BE2C (cell line): ENCODE measurements around the gene PLXDC2.

Source experiments
- DNase-seq: peaks from one replicate; pipeline ENCODE4 v3.0.0-alpha.2; 2020
- H3K27me3 ChIP-seq: fragments of 250-450 bp; sonication (Bioruptor Pico); 2 replicates; pipeline ENCODE4 v1.5.1; 2020; ENCODE audit warnings: mild to moderate bottlenecking
- H3K36me3 ChIP-seq: fragments of 250-450 bp; sonication (Bioruptor Pico); 2 replicates; pipeline ENCODE4 v1.5.1; 2020; ENCODE audit warnings: mild to moderate bottlenecking
- H3K4me1 ChIP-seq: fragments of 250-450 bp; sonication (Bioruptor Pico); 2 replicates; pipeline ENCODE4 v1.5.1; 2020
- H3K4me3 ChIP-seq: 2 replicates; pipeline ENCODE4 v1.5.1; 2011; ENCODE audit warnings: low read depth, low read length
- H3K9me3 ChIP-seq: fragments of 250-450 bp; sonication (Bioruptor Pico); 2 replicates; pipeline ENCODE4 v1.5.1; 2020
- CTCF ChIP-seq: IDR thresholded peaks from 2 replicates; pipeline ENCODE4 v1.5.1; 2012; ENCODE audit warnings: mild to moderate bottlenecking, low read depth, low read length

PLXDC2 gene

GRCh38 chr10:20327954-20328353 is 511.7 kb downstream of the PLXDC2 start:
- H3K9me3 ChIP-seq, result no peaks in the 10 kb centered on the region
- H3K27me3 ChIP-seq, result no peaks in the 10 kb centered on the region
- no peak overlapping the region for H3K4me3 ChIP-seq
- no peaks in the 10 kb centered on the region; the same call in 1 of the 2 replicates for H3K4me1 ChIP-seq
- no peak for TF ChIP-seq CTCF
- DNase-seq, result no peak
- H3K36me3 ChIP-seq, result no peaks in the 10 kb centered on the region

- H3K4me3 ChIP-seq, result no peak overlapping the region
- DNase-seq, result no peak
- no peaks in the 10 kb centered on the region for H3K36me3 ChIP-seq
- TF ChIP-seq CTCF, result no peak
- no peaks in the 10 kb centered on the region for H3K27me3 ChIP-seq
- H3K9me3 ChIP-seq, result no peaks in the 10 kb centered on the region
- H3K4me1 ChIP-seq, result no peaks in the 10 kb centered on the region; the same call in 1 of the 2 replicates
These were observed 514.0 kb downstream of the PLXDC2 start for GRCh38 chr10:20330246-20330645.

DNA sequence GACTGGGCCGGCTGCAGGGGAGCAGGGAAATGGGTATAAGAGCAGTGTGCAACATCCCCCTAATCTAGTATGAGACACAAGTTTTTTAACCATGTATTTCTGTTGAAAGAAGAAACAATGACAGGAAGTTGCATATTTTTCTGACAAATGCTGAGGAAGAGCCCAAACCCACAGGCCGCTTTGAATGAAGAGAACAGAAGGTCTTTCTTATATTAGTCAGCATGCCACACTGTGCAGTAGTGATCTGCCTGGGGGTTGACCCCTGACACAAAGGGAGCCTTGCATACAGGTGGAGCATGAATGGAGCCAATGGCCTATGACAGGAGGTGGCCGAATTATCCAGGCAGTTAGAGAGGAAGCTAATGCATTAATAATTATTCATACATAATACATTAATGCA is 518.3 kb downstream of the PLXDC2 start:
- DNase-seq, result no peak
- Histone ChIP-seq H3K4me1 (no peaks in the 10 kb centered on the region), H3K9me3 (no peaks in the 10 kb centered on the region), H3K27me3 (no peaks in the 10 kb centered on the region), H3K4me3 (no peak overlapping the region), H3K36me3 (no peaks in the 10 kb centered on the region)
- TF ChIP-seq CTCF, result no peak
